GM19351 (cell line): Measurements from ENCODE around the gene NEFH.
"Not testable (repeated sequence)": the region's sequence is repeated elsewhere in the genome, so short reads cannot be mapped to it uniquely, and the experiment has no call there.

Experiments used
- ATAC-seq: cut with Tn5 transposase; IDR thresholded peaks from one replicate; pipeline ENCODE4 v1.9.1; 2021; ENCODE audit warnings: mild to moderate bottlenecking, moderate library complexity; ENCODE audit not compliant: unreplicated experiment

Gene NEFH, protein sequence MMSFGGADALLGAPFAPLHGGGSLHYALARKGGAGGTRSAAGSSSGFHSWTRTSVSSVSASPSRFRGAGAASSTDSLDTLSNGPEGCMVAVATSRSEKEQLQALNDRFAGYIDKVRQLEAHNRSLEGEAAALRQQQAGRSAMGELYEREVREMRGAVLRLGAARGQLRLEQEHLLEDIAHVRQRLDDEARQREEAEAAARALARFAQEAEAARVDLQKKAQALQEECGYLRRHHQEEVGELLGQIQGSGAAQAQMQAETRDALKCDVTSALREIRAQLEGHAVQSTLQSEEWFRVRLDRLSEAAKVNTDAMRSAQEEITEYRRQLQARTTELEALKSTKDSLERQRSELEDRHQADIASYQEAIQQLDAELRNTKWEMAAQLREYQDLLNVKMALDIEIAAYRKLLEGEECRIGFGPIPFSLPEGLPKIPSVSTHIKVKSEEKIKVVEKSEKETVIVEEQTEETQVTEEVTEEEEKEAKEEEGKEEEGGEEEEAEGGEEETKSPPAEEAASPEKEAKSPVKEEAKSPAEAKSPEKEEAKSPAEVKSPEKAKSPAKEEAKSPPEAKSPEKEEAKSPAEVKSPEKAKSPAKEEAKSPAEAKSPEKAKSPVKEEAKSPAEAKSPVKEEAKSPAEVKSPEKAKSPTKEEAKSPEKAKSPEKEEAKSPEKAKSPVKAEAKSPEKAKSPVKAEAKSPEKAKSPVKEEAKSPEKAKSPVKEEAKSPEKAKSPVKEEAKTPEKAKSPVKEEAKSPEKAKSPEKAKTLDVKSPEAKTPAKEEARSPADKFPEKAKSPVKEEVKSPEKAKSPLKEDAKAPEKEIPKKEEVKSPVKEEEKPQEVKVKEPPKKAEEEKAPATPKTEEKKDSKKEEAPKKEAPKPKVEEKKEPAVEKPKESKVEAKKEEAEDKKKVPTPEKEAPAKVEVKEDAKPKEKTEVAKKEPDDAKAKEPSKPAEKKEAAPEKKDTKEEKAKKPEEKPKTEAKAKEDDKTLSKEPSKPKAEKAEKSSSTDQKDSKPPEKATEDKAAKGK

DNA sequence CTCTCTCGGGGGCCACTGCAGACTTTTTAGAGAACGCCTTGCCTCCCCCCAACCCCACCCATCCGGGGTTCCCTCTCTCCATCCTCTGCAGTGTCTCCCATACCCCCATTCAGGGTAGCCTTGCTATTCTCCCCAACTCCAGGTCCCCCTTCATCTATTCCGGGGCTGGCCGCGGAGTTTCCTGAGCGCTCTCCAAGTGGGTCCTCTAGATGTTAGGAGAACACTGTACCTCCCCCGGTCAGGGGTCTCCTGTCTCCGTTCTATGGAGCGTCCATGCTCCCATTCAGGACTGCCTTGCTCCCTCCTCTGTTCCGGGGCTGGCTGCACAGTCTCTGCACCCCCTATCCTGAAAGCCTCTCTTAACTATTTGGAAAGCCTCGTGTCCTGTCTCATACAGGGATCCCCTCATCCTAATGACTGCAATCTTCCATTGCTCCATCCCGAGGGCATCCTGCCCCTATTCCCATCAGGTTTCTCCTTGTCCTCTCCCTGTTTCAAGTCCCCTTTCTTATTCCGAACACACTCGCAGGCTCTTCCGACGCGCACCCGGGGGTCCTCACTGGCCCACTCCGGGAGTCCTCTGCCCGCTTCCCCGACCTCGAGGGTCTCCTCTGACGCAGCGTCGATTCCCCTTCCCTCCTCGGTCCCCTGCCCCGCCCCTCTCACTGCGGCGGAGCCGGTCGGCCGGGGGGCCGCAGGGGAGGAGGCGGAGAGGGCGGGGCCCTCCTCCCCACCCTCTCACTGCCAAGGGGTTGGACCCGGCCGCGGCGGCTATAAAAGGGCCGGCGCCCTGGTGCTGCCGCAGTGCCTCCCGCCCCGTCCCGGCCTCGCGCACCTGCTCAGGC lies at the start of gene NEFH:
TSS of gene NEFH (plus strand) at position 802 of the 845 bp plus-strand sequence. CDS start 45 bp downstream, outside the sequence.
- ATAC-seq: no peak

DNA sequence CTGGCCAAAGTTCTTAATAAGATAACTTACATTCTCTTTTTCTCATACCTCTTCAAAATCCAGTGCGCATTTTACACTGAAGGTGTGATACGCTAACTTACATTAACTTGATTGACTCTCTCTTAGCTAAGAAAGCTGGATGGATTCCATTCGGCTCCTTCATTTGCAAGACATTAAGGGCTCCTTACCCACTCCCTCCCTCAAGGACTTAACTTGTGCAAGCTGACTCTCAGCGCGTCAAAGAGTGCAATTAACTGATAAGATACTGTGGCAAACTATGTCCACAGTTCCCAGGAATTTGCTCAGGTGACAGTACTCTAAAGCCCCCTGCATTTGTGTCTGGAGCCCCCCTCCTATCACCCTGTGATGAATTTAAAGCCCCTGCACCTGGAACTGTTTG lies 48.0 kb upstream of the NEFH start:
- no peak for ATAC-seq

DNA sequence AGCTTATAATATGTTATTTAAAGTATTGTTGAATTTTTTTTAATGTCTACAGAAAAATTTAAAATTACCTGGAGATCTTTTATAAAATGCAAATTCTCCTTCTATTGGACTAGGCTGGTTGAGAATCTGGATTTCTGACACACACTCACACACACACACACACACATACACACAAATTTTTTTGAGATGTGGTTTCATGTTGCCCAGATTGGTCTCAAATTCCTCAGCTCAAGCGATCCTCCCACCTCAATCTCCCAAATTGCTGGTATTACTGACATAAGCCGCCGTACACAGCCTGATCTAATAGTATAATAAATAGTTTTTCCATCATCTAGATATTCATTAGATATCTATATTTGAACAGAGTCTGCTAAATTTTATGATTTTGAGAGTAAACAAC lies 46.2 kb upstream of the NEFH start:
- no peak for ATAC-seq

DNA sequence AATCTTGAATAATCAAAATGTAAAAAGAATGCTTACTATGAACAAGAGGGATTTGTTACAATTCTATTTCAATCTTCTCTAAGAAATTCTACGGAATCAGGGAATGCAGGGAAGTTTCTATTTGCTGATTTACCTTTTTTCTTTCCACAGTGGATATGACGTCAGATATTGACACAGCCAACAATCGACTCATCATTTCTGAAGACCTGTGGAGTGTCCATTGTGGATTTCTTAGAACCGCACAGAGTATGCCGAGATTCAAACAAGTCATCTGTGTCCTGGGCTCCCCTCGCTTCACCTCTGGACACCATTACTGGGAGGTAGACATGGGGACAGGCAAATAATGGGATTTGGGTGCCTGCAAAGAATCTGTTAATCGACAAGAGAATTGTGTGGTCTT lies 45.7 kb upstream of the NEFH start:
- no peak for ATAC-seq

DNA sequence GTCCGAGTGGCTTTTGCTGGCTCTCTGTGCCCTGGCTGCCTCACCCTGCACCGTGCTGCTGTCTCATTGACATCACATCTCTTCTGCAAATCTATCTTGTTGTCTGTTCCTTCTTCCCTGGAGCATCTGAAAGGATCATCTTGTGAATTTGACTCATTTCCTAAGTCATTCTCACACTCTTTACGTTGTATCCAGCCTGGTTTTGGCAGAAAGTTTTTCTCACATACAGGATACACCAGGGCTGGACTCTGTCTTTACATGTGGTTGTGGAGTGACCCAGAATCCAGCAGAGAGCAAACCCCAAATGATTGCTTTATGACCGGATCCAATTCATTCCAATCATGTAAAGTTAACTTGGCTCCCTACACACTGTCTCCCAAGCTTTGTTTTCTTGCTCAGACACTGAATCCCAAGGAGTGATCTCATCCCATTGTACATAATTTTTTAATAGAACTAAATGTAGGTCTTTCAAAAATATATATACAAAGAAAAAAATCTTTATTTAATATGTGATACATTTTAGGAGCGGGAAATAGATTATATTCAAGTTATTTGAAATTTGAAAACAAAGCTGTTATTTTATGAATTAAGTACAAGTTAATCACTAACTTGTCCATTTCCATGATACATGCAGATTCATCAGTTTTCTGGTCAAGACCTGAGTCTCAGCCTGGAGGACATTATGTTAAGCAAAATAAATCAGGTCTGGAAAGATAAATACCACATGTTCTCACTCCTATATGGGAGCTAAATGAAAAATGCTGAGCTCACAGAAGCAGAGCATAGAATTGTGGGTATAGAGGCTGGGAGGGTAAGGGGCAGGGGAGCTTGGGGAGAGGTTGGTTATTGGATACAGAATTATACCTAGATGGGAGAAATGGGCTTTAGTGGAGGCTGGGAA lies 44.5 kb upstream of the NEFH start:
- no peak for ATAC-seq

DNA sequence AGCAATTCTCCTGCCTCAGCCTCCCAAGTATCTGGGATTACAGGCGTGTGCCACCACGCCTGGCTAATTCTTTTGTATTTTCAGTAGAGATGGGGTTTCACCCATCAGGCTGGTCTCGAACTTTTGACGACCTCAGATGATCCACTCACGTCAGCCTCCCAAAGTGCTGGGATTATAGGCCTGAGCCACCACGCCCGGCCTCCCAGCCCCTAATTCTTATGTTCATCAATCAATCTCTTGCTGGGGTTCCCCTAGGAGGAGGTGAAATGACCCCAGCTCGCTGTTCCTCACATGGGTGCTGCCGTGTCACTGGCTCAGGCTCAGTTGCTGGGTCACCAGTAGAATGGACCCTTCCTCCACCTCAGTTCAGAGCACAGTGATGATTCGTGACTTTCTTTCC lies 41.7 kb upstream of the NEFH start, which contains the start of gene RFPL1:
TSS of gene RFPL1 (plus strand) at position 301 of the 400 bp plus-strand sequence.
- ATAC-seq: not testable (repeated sequence)

DNA sequence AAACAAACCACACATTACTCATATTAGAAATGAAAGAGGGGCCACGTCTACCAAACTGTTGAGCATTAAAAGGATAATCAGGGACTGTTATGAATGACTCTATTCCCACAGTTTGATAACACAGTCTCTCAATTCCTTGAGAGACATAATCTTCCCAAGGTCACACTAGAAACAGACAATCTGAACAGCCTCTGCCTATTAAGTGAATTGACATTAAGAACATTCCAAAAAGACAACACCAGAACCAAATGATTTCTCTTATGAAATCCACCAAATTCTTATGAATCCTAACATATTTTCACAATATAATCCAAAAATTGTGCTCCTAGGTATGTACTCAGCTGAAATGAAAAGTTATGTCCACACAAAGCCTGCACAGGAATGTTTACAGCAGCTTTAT lies 37.0 kb upstream of the NEFH start:
- no peak for ATAC-seq

DNA sequence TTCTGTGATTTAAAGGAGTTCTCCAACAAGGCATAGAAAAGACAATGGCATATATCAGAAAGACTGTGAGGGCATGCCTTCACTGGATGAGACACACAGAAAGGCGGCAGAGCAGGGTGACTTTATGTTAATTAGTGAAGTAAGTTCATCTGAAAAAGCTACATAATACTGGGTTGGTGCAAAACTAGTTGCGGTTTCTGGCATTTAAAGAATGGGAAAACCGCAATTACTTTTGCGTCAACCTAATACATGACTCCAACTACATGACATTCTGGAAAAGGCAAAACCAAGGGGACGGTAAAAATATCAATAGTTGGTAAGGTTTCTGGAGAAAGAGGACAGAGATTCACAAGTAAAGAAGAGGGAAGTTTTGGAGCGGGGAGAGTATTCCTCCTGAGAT lies 36.6 kb upstream of the NEFH start:
- no peak for ATAC-seq

DNA sequence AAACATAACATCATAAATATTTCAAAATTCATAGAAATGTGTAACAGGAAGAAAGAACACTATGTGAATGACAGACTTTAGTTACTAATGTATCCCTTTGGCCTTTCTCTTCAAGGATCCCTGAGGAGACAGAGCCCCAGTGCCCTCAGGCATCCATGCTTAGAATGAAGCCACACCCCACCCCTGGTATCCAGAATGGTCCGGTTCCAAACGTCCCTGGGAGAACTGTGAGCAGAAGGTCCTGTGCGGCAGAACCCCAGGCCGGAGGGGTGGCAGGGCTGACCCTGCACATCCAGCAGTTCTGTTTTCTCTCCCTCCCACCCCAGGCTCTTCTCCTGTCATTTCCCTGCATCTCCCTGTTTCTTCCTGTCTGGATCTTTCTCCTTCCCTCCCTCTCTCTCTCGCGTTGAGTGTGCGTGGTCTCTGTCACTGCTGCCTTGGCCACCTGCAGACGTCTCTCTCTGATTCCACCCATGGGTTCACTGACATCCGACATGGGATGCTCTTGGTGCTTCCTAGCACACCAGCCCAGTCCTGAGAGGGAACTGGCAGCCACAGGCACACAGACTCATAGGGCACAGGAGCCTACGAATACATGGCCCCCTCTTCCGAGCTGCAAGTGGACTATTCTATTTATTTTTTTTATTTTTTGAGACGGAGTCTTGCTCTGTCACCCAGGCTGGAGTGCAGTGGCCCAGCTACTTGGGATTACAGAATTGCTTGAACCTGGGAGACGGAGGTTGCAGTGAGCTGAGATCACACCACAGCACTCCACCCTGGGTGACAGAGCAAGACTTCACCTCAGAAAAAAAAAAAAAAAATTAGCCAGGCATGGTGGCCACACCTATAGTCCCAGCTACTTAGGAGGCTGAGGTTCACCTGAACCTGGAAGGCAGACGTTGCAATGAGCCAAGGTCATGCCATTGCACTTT lies 35.9 kb upstream of the NEFH start:
- no peak for ATAC-seq

DNA sequence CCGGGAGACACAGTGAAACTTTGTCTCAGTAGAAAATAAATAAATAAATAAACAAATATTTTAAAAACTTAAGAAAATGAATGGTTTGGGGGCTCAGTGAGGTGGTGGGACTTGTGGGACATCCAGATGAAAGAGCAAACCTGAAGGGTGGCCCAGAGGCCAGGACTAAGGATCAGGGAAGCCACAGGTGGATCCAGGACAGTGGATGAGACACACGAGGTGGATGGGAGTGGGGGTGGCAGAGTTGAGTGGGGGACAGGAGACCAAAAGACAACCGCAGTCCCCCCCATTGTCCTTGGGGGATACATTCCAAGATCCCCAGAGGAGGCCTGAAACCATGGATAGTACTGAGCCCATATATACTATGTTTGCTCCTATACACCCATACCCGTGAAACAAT lies 34.5 kb upstream of the NEFH start:
- no peak for ATAC-seq

DNA sequence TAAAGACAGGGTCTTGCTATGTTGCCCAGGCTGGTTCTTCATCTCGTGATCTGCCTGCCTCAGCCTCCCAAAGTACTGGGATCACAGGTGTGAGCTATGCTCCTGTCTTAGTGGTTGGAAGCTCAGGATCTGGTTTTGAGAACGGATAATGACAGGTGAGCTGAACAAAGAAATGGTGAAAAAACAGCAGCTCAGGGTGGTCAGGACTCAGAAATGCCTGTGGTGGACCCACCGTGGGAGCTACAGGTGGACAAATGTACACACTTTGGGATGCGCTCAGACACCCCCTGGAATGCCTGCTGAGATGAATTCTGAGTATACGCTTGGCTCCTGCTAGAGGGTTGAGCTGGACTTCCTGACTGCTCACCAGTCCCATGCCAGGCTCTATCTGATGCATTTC lies 32.1 kb upstream of the NEFH start:
- no peak for ATAC-seq

DNA sequence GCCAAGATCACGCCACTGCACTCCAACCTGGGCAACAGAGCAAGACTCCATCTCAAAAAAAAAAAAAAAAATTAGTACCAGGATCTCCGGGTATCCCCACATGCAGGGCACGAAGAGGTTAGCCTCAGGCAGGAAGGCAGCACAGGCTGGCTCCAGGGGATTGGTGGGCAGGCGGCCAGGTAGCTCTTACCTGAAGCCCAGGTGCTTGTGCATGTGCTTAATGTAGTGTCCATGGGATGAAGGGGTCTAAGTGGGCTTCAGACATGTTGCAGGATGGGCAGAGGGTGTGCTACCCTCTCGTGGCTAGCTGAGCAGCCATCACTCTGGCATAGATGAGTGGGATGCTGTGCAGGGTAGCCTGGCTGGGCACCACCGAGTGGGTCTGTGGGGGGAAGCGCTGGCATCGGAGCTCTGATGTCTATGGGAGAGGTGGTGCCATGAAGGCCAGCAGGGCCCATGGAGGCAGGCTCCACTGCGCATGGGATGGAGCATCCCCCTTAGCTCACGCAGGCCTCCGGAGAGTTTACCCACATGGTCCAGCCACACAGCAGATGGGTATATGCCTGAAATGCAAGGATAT lies 30.6 kb upstream of the NEFH start:
- no peak for ATAC-seq

DNA sequence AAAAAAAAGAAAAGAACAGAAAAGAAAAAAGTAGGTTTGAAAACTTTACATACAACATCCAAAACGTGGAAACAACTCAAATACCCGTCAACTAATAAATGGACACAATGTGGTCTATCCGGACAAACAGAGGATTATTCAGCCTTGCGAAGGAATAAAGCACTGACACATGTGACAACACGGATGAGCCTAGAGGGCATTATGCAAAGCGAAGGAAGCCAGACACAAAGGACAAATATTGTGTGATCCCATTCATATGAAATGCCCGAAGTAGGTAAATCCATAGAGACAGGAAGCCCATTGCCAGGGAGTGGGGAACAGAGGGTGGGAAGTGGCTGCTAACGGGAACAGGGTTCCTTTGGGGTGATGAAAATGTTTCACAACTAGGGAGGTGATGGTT lies 29.8 kb upstream of the NEFH start:
- ATAC-seq: no peak

DNA sequence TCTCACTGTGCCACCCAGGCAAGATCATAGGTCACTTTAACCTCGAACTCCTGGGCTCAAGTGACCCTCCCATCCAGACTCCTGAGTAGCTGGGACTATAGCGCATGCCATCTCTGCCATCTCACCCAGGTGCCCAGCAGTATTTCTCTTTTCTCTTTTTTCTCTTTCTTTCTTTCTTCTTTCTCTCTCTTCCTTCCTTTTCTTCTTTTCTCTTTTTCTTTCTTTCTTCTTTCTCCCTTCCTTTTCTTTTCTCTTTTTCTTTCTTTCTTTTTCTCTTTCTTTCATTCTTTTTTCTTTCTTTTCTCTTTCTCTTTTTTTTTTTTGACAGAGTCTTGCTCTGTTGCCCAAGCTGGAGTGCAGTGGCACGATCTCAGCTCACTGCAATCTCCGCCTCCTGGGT lies 28.2 kb upstream of the NEFH start:
- no peak for ATAC-seq

DNA sequence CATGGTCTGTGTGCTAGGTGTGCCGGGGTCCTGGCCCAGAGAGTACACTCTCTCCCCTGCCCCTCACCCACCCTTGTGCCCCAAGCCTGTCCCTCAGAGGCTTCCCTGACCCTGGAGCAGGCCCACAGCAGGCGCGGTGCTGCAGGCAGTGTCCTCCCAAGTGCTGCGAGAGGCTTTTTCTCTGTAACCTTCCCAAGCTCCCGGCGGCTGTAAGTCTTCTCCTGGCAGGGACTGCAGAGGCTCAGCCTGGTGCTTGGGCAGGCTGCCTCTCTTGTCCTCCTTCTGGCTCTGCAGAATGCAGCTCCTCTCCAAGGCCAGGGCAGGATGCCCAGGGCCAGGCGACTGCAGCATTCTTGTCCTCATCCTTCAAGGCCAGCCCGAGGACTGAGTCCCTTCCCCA lies 25.7 kb upstream of the NEFH start:
- no peak for ATAC-seq

DNA sequence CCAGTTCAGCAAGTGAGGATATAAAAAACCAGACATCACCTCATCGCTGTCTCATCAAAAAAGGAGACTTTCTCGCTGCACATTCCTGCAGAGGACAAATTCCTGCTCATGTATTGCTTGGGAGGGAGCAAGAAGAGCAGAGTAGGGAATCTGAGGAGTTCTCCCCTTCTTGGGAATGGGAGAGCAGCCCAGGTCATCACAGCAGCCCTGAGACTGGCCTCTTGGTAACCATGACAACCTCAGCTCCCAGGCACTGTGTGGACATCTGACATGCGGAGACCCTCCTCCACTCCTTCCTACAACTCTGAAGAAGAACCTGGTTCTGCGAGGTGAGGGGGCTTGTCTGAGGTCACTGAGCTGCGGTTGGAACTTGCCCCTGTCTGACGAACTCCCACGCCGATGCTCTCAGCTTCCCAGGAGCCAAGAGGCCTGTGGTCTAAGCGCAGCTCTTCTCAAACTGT lies 23.8 kb upstream of the NEFH start:
- no peak for ATAC-seq

DNA sequence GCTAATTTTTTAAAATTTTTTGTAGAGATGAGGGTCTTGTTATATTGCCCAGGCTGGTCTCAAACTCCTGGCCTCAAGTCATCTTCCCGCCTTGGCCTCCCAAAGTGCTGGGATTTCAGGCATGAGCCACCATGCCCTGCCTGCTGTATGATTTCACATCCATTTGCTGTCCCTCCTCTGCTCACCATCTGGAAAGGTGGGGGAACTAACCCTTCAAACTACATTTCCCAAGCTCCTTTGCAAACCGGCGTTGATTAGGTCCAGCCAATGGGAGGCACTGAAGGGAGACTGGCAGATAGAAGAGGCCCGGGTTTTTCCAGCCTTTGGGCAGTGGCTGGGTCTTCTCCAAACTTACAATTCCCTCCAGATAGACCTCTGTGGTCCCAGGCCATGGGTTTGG lies 22.3 kb upstream of the NEFH start:
- ATAC-seq: peak; percentile 39

DNA sequence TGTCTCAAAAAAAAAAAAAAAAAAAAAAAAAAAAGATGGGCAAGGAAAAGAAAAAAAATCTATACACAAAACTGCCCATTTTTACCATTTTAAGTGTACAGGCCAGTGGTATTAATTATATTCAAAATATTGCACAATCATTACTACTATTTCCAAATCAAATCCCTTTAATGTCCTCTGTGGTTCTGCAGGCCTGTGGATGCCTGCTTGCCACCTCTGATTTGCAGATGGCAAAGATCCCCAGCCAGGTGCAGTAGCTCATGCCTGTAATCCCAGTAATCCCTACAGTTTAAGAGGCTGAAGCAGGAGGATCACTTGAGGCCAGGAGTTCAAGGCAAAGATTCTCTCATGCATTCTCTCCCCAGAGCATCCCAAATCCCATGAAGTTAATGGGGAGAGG lies 21.5 kb upstream of the NEFH start:
- no peak for ATAC-seq
